Panc1 (cell line): ENCODE data around the gene ZNF555. TPM values are rescaled to one million over a fixed set of nuclear protein-coding genes. Genes with fewer than 3 reads are reported as not detected.
A peak's percentile ranks its signal among the peaks of the same experiment; 100 is the strongest.

Experiments used
- ATAC-seq: fragments of 200-7000 bp; cut with Tn5 transposase; 2 replicates; pipeline ENCODE4 v1.9.1; 2020; ENCODE audit warnings: mild to moderate bottlenecking, moderate library complexity
- BruUV-seq: library from RNA; stranded (reverse); fragments of 400-500 nt; replicated peaks from 2 replicates; lab custom pipeline; 2021; lab: Mats Ljungman, UMichigan
- CTCF ChIA-PET: fragments of 300-600 bp; sonication (Branson Sonifier 250); formaldehyde crosslinking; loops from one replicate; lab custom pipeline; 2022; ENCODE audit warnings: antibody characterized with exemption; lab: Charles Lee
- POLR2A ChIA-PET: fragments of 300-600 bp; sonication (Branson Sonifier 250); formaldehyde crosslinking; loops from one replicate; lab custom pipeline; 2022; ENCODE audit warnings: antibody characterized with exemption; lab: Charles Lee
- DNase-seq: peaks from one replicate; pipeline ENCODE4 v3.0.0-alpha.2; 2010; ENCODE audit warnings: low read depth, low spot score
- H3K27ac ChIP-seq: 2 replicates; pipeline ENCODE4 v1.5.1; 2011; ENCODE audit warnings: mild to moderate bottlenecking, low read length, inconsistent platforms
- H3K27me3 ChIP-seq: fragments of 200-500 bp; sonication (Bioruptor generic); 2 replicates; pipeline ENCODE4 v1.6.0; 2014; ENCODE audit warnings: low read length, inconsistent platforms; ENCODE audit not compliant: control insufficient read depth, insufficient read depth
- H3K36me3 ChIP-seq: fragments of 200-500 bp; sonication (Bioruptor generic); 2 replicates; pipeline ENCODE4 v1.5.1; 2014; ENCODE audit warnings: inconsistent platforms, mild to moderate bottlenecking, low read length, moderate library complexity; ENCODE audit not compliant: control insufficient read depth, insufficient read depth
- H3K4me1 ChIP-seq: 2 replicates; pipeline ENCODE4 v1.5.1; 2011; ENCODE audit warnings: inconsistent platforms, mild to moderate bottlenecking, low read length, moderate library complexity; ENCODE audit not compliant: control insufficient read depth, insufficient read depth
- H3K4me3 ChIP-seq, 2 experiments: 2 replicates each; pipeline ENCODE4 v1.5.1; 2011 to 2012; ENCODE audit warnings: low read depth in 2 of 2, low read length in 2 of 2, mild to moderate bottlenecking in 2 of 2, inconsistent platforms in 1 of 2, moderate library complexity in 1 of 2
- H3K9me3 ChIP-seq: fragments of 200-500 bp; sonication (Bioruptor generic); 2 replicates; pipeline ENCODE4 v1.5.1; 2014; ENCODE audit warnings: low read depth, mild to moderate bottlenecking, inconsistent platforms, low read length, moderate library complexity; ENCODE audit not compliant: control insufficient read depth, insufficient read depth
- POLR2AphosphoS5 ChIP-seq: IDR thresholded peaks from 2 replicates; pipeline ENCODE4 v1.6.1; 2012; ENCODE audit warnings: mild to moderate bottlenecking, low read depth, low read length, moderate library complexity
- SIN3A ChIP-seq: IDR thresholded peaks from 2 replicates; pipeline ENCODE4 v1.6.1; 2012; ENCODE audit warnings: low read depth, mild to moderate bottlenecking, low read length, moderate library complexity, borderline replicate concordance; ENCODE audit not compliant: insufficient read depth
- TCF7L2 ChIP-seq: IDR thresholded peaks from 2 replicates; pipeline ENCODE4 v1.6.1; 2011; ENCODE audit warnings: mild to moderate bottlenecking, low read depth, low read length, inconsistent platforms
- in situ Hi-C: cut with HindIII; loops from 2 replicates; pipeline ENCODE4 v1.10.0; 2016; ENCODE audit warnings: low sequenced_read_pairs, low pct_unique_long_range_greater_than_20kb
- intact Hi-C: fragments of 100-400 bp; cut with micrococcal nuclease; formaldehyde crosslinking; loops from one replicate; pipeline ENCODE4 v1.10.0; 2022; ENCODE audit not compliant: unreplicated experiment
- total RNA-seq: library from RNA; stranded (reverse); gene quantifications from one replicate; pipeline ENCODE4 v1.2.1, GENCODE V29; 2021; ENCODE audit not compliant: unreplicated experiment
- TF ChIP-seq, protein P1 (sequence below): fragments of 450-650 bp; IDR thresholded peaks from 2 replicates; pipeline ENCODE4 v1.5.1; 2017; ENCODE audit warnings: mild to moderate bottlenecking
- TF ChIP-seq, protein P2 (sequence below), 2 experiments: IDR thresholded peaks; 2 replicates each; pipeline ENCODE4 v1.6.1; 2011 to 2012; ENCODE audit warnings: low read depth in 2 of 2, control low read depth in 1 of 2, low read length in 1 of 2, mild to moderate bottlenecking in 1 of 2, moderate library complexity in 1 of 2; ENCODE audit not compliant: insufficient read depth in 1 of 2

Gene ZNF555
- total RNA-seq, 1 experiment from 2014 or later, result 7.3 TPM

DNA sequence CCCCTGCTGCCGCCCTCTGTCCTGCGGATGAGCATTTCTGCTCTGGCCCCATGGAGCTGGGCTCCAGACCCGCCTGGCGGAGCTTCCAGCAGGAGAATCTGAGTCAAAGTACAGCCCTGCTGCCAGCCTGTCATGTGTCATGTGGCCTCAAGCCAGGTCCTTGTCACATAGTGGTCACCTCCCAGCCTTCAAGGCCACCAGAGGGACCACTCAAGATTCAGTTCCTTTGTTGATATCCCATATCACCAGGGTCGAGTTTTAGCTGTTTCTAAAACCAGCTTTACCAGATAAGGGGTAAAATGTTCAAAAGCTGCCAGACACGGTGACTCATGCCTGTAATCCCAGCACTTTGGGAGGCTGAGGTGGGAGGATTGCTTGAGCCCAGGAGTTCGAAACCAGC lies 42.5 kb upstream of the ZNF555 start:
- CTCF ChIA-PET, result interaction anchor here (0.6 kb wide), 1 partner anchor 25 kb away, joined by 3 read pairs; no protein-coding TSS in a partner anchor
- TF ChIP-seq, protein P1, sequence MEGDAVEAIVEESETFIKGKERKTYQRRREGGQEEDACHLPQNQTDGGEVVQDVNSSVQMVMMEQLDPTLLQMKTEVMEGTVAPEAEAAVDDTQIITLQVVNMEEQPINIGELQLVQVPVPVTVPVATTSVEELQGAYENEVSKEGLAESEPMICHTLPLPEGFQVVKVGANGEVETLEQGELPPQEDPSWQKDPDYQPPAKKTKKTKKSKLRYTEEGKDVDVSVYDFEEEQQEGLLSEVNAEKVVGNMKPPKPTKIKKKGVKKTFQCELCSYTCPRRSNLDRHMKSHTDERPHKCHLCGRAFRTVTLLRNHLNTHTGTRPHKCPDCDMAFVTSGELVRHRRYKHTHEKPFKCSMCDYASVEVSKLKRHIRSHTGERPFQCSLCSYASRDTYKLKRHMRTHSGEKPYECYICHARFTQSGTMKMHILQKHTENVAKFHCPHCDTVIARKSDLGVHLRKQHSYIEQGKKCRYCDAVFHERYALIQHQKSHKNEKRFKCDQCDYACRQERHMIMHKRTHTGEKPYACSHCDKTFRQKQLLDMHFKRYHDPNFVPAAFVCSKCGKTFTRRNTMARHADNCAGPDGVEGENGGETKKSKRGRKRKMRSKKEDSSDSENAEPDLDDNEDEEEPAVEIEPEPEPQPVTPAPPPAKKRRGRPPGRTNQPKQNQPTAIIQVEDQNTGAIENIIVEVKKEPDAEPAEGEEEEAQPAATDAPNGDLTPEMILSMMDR, result no peak
- no peak for TF ChIP-seq SIN3A
- TF ChIP-seq TCF7L2, result no peak
- TF ChIP-seq POLR2AphosphoS5, result no peak
- TF ChIP-seq, protein P2, sequence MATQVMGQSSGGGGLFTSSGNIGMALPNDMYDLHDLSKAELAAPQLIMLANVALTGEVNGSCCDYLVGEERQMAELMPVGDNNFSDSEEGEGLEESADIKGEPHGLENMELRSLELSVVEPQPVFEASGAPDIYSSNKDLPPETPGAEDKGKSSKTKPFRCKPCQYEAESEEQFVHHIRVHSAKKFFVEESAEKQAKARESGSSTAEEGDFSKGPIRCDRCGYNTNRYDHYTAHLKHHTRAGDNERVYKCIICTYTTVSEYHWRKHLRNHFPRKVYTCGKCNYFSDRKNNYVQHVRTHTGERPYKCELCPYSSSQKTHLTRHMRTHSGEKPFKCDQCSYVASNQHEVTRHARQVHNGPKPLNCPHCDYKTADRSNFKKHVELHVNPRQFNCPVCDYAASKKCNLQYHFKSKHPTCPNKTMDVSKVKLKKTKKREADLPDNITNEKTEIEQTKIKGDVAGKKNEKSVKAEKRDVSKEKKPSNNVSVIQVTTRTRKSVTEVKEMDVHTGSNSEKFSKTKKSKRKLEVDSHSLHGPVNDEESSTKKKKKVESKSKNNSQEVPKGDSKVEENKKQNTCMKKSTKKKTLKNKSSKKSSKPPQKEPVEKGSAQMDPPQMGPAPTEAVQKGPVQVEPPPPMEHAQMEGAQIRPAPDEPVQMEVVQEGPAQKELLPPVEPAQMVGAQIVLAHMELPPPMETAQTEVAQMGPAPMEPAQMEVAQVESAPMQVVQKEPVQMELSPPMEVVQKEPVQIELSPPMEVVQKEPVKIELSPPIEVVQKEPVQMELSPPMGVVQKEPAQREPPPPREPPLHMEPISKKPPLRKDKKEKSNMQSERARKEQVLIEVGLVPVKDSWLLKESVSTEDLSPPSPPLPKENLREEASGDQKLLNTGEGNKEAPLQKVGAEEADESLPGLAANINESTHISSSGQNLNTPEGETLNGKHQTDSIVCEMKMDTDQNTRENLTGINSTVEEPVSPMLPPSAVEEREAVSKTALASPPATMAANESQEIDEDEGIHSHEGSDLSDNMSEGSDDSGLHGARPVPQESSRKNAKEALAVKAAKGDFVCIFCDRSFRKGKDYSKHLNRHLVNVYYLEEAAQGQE (IDR thresholded peaks at IDR 0.05; ENCODE audit: insufficient read depth in 1 of 2, low read depth in 2 of 2, low read length in 1 of 2), result no peak
- Histone ChIP-seq H3K4me1 (no peaks in the 10 kb centered on the region), H3K27ac (no peak overlapping the region), H3K9me3 (no peaks in the 10 kb centered on the region), H3K27me3 (no peaks in the 10 kb centered on the region), H3K36me3 (no peaks in the 10 kb centered on the region), H3K4me3 (no peak overlapping the region)
- intact Hi-C loops, result no loop called here
- no peak for DNase-seq
- peak; percentile 60; the same call in 1 of the 2 replicates for ATAC-seq
- no TSS peak for BruUV-seq
- in situ Hi-C loops, result no loop called here
- POLR2A ChIA-PET, result no interaction called here

DNA sequence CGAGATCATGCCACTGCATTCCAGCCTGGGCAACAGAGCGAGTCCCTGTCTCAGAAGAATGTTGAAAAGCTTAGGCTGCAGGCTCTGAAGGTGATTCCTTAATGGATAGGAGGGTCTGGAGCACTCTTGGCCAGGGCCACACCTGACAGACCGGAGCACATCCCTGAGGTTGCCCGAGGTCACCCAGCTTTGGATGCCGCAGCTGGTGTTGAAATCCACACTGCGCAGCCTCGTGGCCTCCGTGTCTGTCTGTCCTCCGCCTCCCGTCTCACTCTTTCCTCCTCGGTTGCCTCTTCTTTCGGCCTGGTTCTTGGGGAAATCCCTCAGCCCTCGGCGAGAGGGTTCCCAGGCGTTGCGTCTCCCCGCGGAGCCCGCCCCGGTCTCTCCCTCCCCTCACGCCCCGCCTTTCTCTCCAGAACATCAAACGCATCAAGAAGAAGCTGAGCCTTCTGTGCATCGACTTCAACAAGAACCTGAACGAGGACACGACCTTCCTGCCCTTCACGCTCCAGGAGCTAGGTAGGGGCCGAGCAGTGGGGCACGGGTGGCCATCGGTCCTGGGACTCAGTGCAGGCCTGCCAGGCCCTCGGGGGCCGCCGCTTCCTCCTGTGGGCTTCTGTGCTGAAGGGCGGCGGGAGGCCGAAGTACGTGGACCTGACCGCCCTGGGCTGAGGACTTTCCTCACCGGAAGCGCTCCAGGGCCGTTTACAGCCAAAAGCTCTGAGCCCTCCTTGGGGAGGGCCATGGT lies 41.8 kb upstream of the ZNF555 start:
- ChIA-PET POLR2A (no interaction called here), CTCF (interaction anchor here (0.6 kb wide), 1 partner anchor 25 kb away, joined by 3 read pairs; no protein-coding TSS in a partner anchor)
- Histone ChIP-seq H3K4me1 (no peaks in the 10 kb centered on the region), H3K27ac (no peak overlapping the region), H3K4me3 (no peak overlapping the region), H3K9me3 (no peaks in the 10 kb centered on the region), H3K36me3 (no peaks in the 10 kb centered on the region), H3K27me3 (no peaks in the 10 kb centered on the region)
- intact Hi-C loops, result no loop called here
- ATAC-seq, result peak; percentile 7; the same call in 1 of the 2 replicates
- in situ Hi-C loops, result no loop called here
- TF ChIP-seq TCF7L2 (no peak), POLR2AphosphoS5 (no peak), SIN3A (no peak)
- TF ChIP-seq, protein P2 (IDR thresholded peaks at IDR 0.05; ENCODE audit: insufficient read depth in 1 of 2, low read depth in 2 of 2, low read length in 1 of 2), result no peak
- TF ChIP-seq, protein P1, result no peak
- DNase-seq, result no peak
- BruUV-seq, result no TSS peak
